Adipocyte (in vitro differentiated cells): ENCODE results near the gene ACBD3.

Source experiments
- DNase-seq: peaks from one replicate; pipeline ENCODE4 v3.0.0-alpha.2; 2015; ENCODE audit warnings: low read depth
- H3K27me3 ChIP-seq: replicated peaks from 2 replicates; pipeline ENCODE4 v1.7.0; 2013; ENCODE audit warnings: mild to moderate bottlenecking, low read length, moderate library complexity; ENCODE audit not compliant: control insufficient read depth, insufficient read depth
- H3K36me3 ChIP-seq: 2 replicates; pipeline ENCODE4 v1.7.0; 2013; ENCODE audit warnings: low read length, mild to moderate bottlenecking, moderate library complexity; ENCODE audit not compliant: control insufficient read depth, insufficient read depth, severe bottlenecking
- H3K4me1 ChIP-seq: 2 replicates; pipeline ENCODE4 v1.7.0; 2013; ENCODE audit warnings: mild to moderate bottlenecking, low read length, moderate library complexity; ENCODE audit not compliant: control insufficient read depth, insufficient read depth
- H3K4me3 ChIP-seq: 2 replicates; pipeline ENCODE4 v1.7.0; 2013; ENCODE audit warnings: mild to moderate bottlenecking, low read length, moderate library complexity
- H3K9ac ChIP-seq: 2 replicates; pipeline ENCODE4 v1.7.0; 2013; ENCODE audit warnings: mild to moderate bottlenecking, low read length, moderate library complexity
- H3K9me3 ChIP-seq: 2 replicates; pipeline ENCODE4 v1.7.0; 2013; ENCODE audit warnings: mild to moderate bottlenecking, low read length, moderate library complexity; ENCODE audit not compliant: control insufficient read depth

ACBD3 gene

DNA sequence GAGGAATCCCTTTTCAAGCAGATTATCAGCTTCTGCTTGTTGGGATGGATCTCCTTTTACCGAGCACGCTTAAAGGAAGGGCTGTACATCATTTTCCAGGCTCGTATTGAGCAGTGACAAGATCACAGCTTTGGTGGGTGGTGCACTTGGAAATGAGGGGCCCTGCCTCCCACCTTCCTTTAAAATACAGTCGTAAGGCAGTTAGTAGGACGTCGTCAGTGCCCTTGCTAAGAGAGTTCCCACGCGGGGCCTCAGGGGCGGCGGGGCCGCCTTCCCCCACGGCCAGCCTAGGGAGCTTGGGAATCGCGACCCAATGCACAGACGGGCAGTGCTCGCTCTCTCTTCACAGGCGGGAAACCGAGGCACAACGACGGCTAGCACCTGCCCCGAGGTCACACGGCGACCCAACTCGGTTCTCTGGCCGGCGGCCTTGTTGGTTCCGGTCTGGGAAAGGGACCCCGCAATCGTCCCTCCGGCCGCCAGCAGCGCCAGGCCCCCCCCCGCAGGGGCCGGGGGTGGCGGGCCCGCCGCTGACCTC, 65.4 kb downstream of the ACBD3 start:
- DNase-seq, result no peak
- Histone ChIP-seq H3K9me3 (no peaks in the 10 kb centered on the region), H3K27me3 (peaks cover 9% of the 10 kb centered on the region), H3K4me3 (peak overlapping the region; percentile 74), H3K36me3 (no peaks in the 10 kb centered on the region), H3K9ac (no peak overlapping the region), H3K4me1 (peaks cover 3% of the 10 kb centered on the region)

DNA sequence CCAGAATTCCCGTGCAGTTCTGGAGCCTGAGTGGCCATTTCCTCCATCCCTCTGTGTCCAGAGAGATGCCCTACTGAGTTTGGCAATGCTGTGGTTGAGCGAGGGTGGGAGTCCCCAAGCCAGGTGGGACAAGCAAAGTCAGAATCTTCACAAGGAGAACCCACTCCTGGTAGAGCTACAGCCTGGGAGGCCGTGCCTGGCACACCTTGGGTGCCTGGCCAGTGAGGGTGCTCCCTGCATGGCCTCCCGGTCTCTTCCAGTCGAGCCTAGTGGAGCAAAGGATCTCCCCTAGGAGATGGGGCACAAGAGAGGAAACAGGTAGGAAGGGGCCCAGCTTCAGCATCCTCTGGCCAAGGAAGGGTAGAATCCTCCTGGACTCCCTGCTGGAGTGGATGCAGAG, 66.1 kb downstream of the ACBD3 start:
- H3K9ac ChIP-seq, result no peak overlapping the region
- H3K4me1 ChIP-seq, result peaks cover 3% of the 10 kb centered on the region
- DNase-seq, result no peak
- no peak overlapping the region for H3K4me3 ChIP-seq
- H3K36me3 ChIP-seq, result no peaks in the 10 kb centered on the region
- peaks cover 9% of the 10 kb centered on the region for H3K27me3 ChIP-seq
- no peaks in the 10 kb centered on the region for H3K9me3 ChIP-seq

DNA sequence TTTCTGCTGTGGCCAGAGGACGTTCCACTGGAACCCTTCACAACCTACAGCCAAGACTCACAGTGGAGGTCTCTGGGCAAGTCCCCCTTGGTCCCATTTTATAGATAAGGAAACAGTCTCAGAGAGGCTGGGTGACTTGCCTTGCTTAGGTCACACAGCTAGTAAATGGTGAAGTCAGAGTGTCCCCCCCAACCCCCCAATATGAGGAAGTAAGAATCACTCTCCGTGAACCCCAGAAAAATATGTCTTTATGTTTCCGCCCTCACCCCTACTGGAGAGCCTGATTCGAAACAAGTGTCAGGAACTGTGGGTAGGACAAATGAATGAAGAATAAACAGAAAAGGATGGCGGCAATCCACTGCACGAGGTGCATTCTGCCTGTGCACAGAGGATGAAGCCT, 67.4 kb downstream of the ACBD3 start:
- H3K36me3 ChIP-seq, result no peaks in the 10 kb centered on the region
- H3K27me3 ChIP-seq, result peaks cover 9% of the 10 kb centered on the region
- H3K4me3 ChIP-seq, result no peak overlapping the region
- H3K9ac ChIP-seq, result no peak overlapping the region
- DNase-seq, result no peak
- peaks cover 3% of the 10 kb centered on the region for H3K4me1 ChIP-seq
- H3K9me3 ChIP-seq, result no peaks in the 10 kb centered on the region

DNA sequence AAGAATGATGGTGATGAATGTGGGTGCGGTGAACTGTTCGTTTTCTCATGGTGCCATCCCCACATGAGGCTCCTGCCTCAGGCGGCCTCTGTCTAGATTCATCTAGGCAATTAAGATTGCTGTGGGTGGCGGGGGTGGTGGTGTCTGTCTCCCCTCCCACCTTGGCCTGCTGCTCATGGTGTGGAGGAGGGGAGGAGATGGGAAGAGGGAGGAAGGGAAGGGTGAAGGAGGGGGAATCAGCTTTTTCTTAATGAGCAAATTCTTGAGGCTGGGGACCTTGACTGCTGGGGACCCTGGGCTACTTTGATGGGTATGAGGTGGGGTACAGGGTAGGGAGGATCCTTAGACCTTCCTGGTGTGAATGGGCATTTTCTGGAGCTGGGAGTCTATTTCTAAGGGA, 68.2 kb downstream of the ACBD3 start:
- H3K4me1 ChIP-seq, result peaks cover 3% of the 10 kb centered on the region
- no peak for DNase-seq
- no peak overlapping the region for H3K9ac ChIP-seq
- H3K27me3 ChIP-seq, result peaks cover 9% of the 10 kb centered on the region
- no peaks in the 10 kb centered on the region for H3K9me3 ChIP-seq
- H3K36me3 ChIP-seq, result no peaks in the 10 kb centered on the region
- no peak overlapping the region for H3K4me3 ChIP-seq

GRCh38 chr1:226117330-226117729, 69.2 kb downstream of the ACBD3 start:
- H3K4me1 ChIP-seq, result no peaks in the 10 kb centered on the region
- no peaks in the 10 kb centered on the region for H3K36me3 ChIP-seq
- H3K27me3 ChIP-seq, result peaks cover 9% of the 10 kb centered on the region
- no peak overlapping the region for H3K4me3 ChIP-seq
- no peak overlapping the region for H3K9ac ChIP-seq
- no peaks in the 10 kb centered on the region for H3K9me3 ChIP-seq
- no peak for DNase-seq

GRCh38 chr1:226116673-226117072, 69.9 kb downstream of the ACBD3 start:
- H3K36me3 ChIP-seq, result no peaks in the 10 kb centered on the region
- no peaks in the 10 kb centered on the region for H3K9me3 ChIP-seq
- H3K27me3 ChIP-seq, result peaks cover 9% of the 10 kb centered on the region
- no peaks in the 10 kb centered on the region for H3K4me1 ChIP-seq
- no peak overlapping the region for H3K4me3 ChIP-seq
- no peak for DNase-seq
- no peak overlapping the region for H3K9ac ChIP-seq

DNA sequence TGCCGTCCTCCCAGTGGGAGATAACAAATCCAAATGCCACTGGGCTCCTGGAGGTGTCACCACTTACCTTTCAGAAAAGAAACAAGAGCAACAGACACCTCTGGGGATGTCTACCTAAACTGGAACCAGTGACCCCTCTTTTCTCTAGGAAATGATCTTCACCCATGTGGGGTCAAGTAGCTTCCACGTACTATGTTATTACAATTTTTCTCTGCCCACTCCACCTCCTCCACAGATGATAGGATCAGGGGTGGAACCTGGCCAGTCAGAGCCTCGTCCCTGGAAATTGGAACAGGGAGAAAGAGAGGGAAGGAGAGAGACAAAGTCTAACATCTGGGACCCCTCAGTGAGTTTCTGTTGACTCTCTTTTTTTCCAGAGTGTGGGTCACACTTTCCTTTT, 73.9 kb downstream of the ACBD3 start:
- DNase-seq, result no peak
- H3K9ac ChIP-seq, result no peak overlapping the region
- H3K4me3 ChIP-seq, result no peak overlapping the region
- peaks cover 18% of the 10 kb centered on the region for H3K4me1 ChIP-seq
- H3K9me3 ChIP-seq, result no peaks in the 10 kb centered on the region
- H3K36me3 ChIP-seq, result no peaks in the 10 kb centered on the region
- no peaks in the 10 kb centered on the region for H3K27me3 ChIP-seq

GRCh38 chr1:226111883-226112261, 74.7 kb downstream of the ACBD3 start:
- H3K36me3 ChIP-seq, result no peaks in the 10 kb centered on the region
- no peak overlapping the region for H3K9ac ChIP-seq
- no peak for DNase-seq
- no peaks in the 10 kb centered on the region for H3K27me3 ChIP-seq
- H3K4me1 ChIP-seq, result peaks cover 18% of the 10 kb centered on the region
- H3K4me3 ChIP-seq, result no peak overlapping the region
- no peaks in the 10 kb centered on the region for H3K9me3 ChIP-seq

- H3K27me3 ChIP-seq, result no peaks in the 10 kb centered on the region
- no peaks in the 10 kb centered on the region for H3K9me3 ChIP-seq
- H3K36me3 ChIP-seq, result no peaks in the 10 kb centered on the region
- H3K9ac ChIP-seq, result peak overlapping the region; percentile 81
- H3K4me1 ChIP-seq, result peaks cover 18% of the 10 kb centered on the region
- peak overlapping the region; percentile 77 for H3K4me3 ChIP-seq
- DNase-seq, result no peak
Observed at GRCh38 chr1:226111098-226111882, 75.3 kb downstream of the ACBD3 start.

- H3K9me3 ChIP-seq, result no peaks in the 10 kb centered on the region
- DNase-seq, result peak; percentile 82
- peaks cover 18% of the 10 kb centered on the region for H3K4me1 ChIP-seq
- H3K9ac ChIP-seq, result peak overlapping the region; percentile 81
- H3K36me3 ChIP-seq, result no peaks in the 10 kb centered on the region
- H3K4me3 ChIP-seq, result peak overlapping the region; percentile 77
- H3K27me3 ChIP-seq, result no peaks in the 10 kb centered on the region
Observed at GRCh38 chr1:226110249-226111097, 76.1 kb downstream of the ACBD3 start.

DNA sequence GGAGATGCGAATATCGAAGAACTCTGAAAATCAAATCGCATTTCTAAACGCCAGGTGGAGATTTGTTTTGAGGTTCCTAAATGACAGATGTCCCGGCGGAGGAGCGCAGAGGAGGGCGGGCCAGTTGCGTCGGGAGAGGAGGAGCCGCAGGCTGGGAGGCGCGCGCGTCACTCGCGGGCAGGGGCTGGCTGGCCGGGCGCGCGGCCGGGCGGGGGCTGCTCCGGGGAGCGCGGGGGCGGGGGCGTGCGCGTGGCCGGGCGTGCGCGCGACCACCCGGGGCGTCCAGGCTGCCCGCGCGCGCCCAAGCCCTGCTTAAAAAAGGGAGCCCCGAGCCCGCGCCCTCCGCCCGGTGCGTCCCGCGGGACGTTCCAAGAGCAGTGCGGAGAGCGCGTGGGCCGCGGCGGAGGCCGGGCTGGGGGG, 76.7 kb downstream of the ACBD3 start:
- H3K9ac ChIP-seq, result peak overlapping the region; percentile 87
- H3K36me3 ChIP-seq, result no peaks in the 10 kb centered on the region
- peak overlapping the region; percentile 84 for H3K4me3 ChIP-seq
- no peaks in the 10 kb centered on the region for H3K9me3 ChIP-seq
- peak; percentile 92 for DNase-seq
- peaks cover 22% of the 10 kb centered on the region for H3K4me1 ChIP-seq
- H3K27me3 ChIP-seq, result no peaks in the 10 kb centered on the region
